ENCODE data around the gene BFSP1.

GRCh38 chr20:17529586-17529985, 1.6 kb downstream of the BFSP1 start:
- no peak for TF ChIP-seq POLR2A (IDR thresholded peaks at IDR 0.05)
- TF ChIP-seq, protein P1, sequence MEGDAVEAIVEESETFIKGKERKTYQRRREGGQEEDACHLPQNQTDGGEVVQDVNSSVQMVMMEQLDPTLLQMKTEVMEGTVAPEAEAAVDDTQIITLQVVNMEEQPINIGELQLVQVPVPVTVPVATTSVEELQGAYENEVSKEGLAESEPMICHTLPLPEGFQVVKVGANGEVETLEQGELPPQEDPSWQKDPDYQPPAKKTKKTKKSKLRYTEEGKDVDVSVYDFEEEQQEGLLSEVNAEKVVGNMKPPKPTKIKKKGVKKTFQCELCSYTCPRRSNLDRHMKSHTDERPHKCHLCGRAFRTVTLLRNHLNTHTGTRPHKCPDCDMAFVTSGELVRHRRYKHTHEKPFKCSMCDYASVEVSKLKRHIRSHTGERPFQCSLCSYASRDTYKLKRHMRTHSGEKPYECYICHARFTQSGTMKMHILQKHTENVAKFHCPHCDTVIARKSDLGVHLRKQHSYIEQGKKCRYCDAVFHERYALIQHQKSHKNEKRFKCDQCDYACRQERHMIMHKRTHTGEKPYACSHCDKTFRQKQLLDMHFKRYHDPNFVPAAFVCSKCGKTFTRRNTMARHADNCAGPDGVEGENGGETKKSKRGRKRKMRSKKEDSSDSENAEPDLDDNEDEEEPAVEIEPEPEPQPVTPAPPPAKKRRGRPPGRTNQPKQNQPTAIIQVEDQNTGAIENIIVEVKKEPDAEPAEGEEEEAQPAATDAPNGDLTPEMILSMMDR (IDR thresholded peaks at IDR 0.05) = no peak
